Endodermal cell (in vitro differentiated cells): ENCODE measurements around the gene PRLH. TPM values are rescaled to one million over a fixed set of nuclear protein-coding genes. Genes with fewer than 3 reads are reported as not detected.

Experiments
- DNase-seq: peaks from one replicate; pipeline ENCODE4 v3.0.0-alpha.2; 2017
- H3K27ac ChIP-seq: 2 replicates; pipeline ENCODE4 v1.5.1; 2013; ENCODE audit warnings: mild to moderate bottlenecking, low read depth, low read length, moderate library complexity
- H3K27me3 ChIP-seq: 2 replicates; pipeline ENCODE4 v1.6.1; 2013; ENCODE audit warnings: mild to moderate bottlenecking, low read length, moderate library complexity; ENCODE audit not compliant: insufficient read depth, control insufficient read depth, poor library complexity, severe bottlenecking
- H3K36me3 ChIP-seq: 2 replicates; pipeline ENCODE4 v1.7.0; 2013; ENCODE audit warnings: mild to moderate bottlenecking, low read length, moderate library complexity; ENCODE audit not compliant: control insufficient read depth, insufficient read depth
- H3K4me1 ChIP-seq: one replicate; pipeline ENCODE4 v1.7.0; 2013; ENCODE audit warnings: low read length; ENCODE audit not compliant: control insufficient read depth, insufficient read depth
- H3K4me3 ChIP-seq: 2 replicates; pipeline ENCODE4 v1.5.1; 2013; ENCODE audit warnings: mild to moderate bottlenecking, low read length, moderate library complexity
- H3K9ac ChIP-seq: 2 replicates; pipeline ENCODE4 v1.6.1; 2013; ENCODE audit warnings: mild to moderate bottlenecking, low read length, moderate library complexity; ENCODE audit not compliant: poor library complexity, severe bottlenecking; ENCODE audit errors: extremely low read depth
- H3K9me3 ChIP-seq: 2 replicates; pipeline ENCODE4 v1.6.1; 2013; ENCODE audit warnings: mild to moderate bottlenecking, low read length, moderate library complexity; ENCODE audit not compliant: control insufficient read depth
- H3K27ac Mint-ChIP-seq: 2 replicates; pipeline ENCODE4 v1.8.0; 2020; ENCODE audit warnings: mixed read lengths
- H3K27me3 Mint-ChIP-seq: 2 replicates; pipeline ENCODE4 v1.8.0; 2021; ENCODE audit warnings: mild to moderate bottlenecking, mixed read lengths; ENCODE audit not compliant: insufficient read depth
- H3K36me3 Mint-ChIP-seq: 2 replicates; pipeline ENCODE4 v1.8.0; 2020; ENCODE audit warnings: low read depth, mixed read lengths
- H3K4me1 Mint-ChIP-seq: 2 replicates; pipeline ENCODE4 v1.8.0; 2020; ENCODE audit warnings: mixed read lengths
- H3K4me3 Mint-ChIP-seq: 2 replicates; pipeline ENCODE4 v1.8.0; 2020; ENCODE audit warnings: mild to moderate bottlenecking, moderate library complexity, mixed read lengths
- H3K9me3 Mint-ChIP-seq: 2 replicates; pipeline ENCODE4 v1.8.0; 2020; ENCODE audit warnings: mild to moderate bottlenecking, mixed read lengths
- CTCF ChIP-seq: fragments of 200-600 bp; sonication (generic); conservative IDR thresholded peaks from 2 replicates; pipeline ENCODE4 v1.5.0; 2021; ENCODE audit warnings: antibody characterized with exemption, mild to moderate bottlenecking
- WGBS, 2 experiments: methylation state at CpG; one replicate each; pipeline versions ENCODE4 v1.1.5 to v1.1.7; 2013; ENCODE audit warnings: missing lambda C conversion rate in 2 of 2, mixed read lengths in 1 of 2; ENCODE audit not compliant: insufficient coverage in 1 of 2, insufficient read length in 1 of 2; 5-methylcytosine and 5-hydroxymethylcytosine counted together
- total RNA-seq, 2 donors: library from RNA; stranded (reverse); fragmentation: NEBNext Ultra II Directional in 1 of 2; extraction: Animal tissue kit (Norgen Biotek cat#: 25700) in 1 of 2; gene quantifications; 2 replicates in 1 of 2; 3 replicates in 1 of 2; pipeline ENCODE4 v1.2.1, GENCODE V29; 2021

PRLH gene
- total RNA-seq, 2 donors from 2014 or later: not detected

GRCh38 chr2:237612527-237613357, 46.4 kb downstream of the PRLH start:
- H3K36me3 Mint-ChIP-seq: peaks cover 9% of the 10 kb centered on the region
- H3K27me3 Mint-ChIP-seq: no peaks in the 10 kb centered on the region
- TF ChIP-seq CTCF: no peak
- peaks cover 8% of the 10 kb centered on the region for H3K36me3 ChIP-seq
- peak overlapping the region; percentile 43 for H3K4me3 ChIP-seq
- DNase-seq: peak; percentile 61
- peaks cover 71% of the 10 kb centered on the region for H3K4me1 Mint-ChIP-seq
- no peaks in the 10 kb centered on the region for H3K9me3 ChIP-seq
- H3K4me3 Mint-ChIP-seq: no peak overlapping the region
- no peak overlapping the region for H3K27ac ChIP-seq
- H3K27ac Mint-ChIP-seq: peak overlapping the region; percentile 94
- H3K9ac ChIP-seq: peak overlapping the region; percentile 23
- no peaks in the 10 kb centered on the region for H3K27me3 ChIP-seq
- 78 to 96% methylated on average over 8 to 10 of the region's 10 CpGs for WGBS, 2 experiments
- peaks cover 21% of the 10 kb centered on the region for H3K9me3 Mint-ChIP-seq
- peaks cover 20% of the 10 kb centered on the region for H3K4me1 ChIP-seq

GRCh38 chr2:237613679-237614078, 47.3 kb downstream of the PRLH start:
- no peak for TF ChIP-seq CTCF
- DNase-seq: peak; percentile 82
- Mint-ChIP-seq H3K4me3 (no peak overlapping the region), H3K9me3 (peaks cover 12% of the 10 kb centered on the region), H3K27me3 (no peaks in the 10 kb centered on the region), H3K36me3 (no peaks in the 10 kb centered on the region), H3K4me1 (peaks cover 70% of the 10 kb centered on the region), H3K27ac (peak overlapping the region; percentile 96)
- Histone ChIP-seq H3K9ac (peak overlapping the region; percentile 23), H3K4me1 (peaks cover 20% of the 10 kb centered on the region), H3K4me3 (no peak overlapping the region), H3K9me3 (no peaks in the 10 kb centered on the region), H3K36me3 (peaks cover 8% of the 10 kb centered on the region), H3K27ac (no peak overlapping the region), H3K27me3 (no peaks in the 10 kb centered on the region)

- Histone ChIP-seq H3K9me3 (no peaks in the 10 kb centered on the region), H3K4me3 (no peak overlapping the region), H3K27me3 (no peaks in the 10 kb centered on the region), H3K9ac (no peak overlapping the region), H3K4me1 (peaks cover 20% of the 10 kb centered on the region), H3K27ac (no peak overlapping the region), H3K36me3 (peaks cover 8% of the 10 kb centered on the region)
- no peaks in the 10 kb centered on the region for H3K36me3 Mint-ChIP-seq
- peaks cover 7% of the 10 kb centered on the region for H3K9me3 Mint-ChIP-seq
- DNase-seq: peak; percentile 91
- no peak overlapping the region for H3K4me3 Mint-ChIP-seq
- peak; percentile 66 for TF ChIP-seq CTCF
- H3K27me3 Mint-ChIP-seq: no peaks in the 10 kb centered on the region
- H3K27ac Mint-ChIP-seq: peak overlapping the region; percentile 96
- peaks cover 65% of the 10 kb centered on the region for H3K4me1 Mint-ChIP-seq
- 44 to 48% methylated on average over 9 of the region's 9 CpGs for WGBS, 2 experiments
These were observed 47.9 kb downstream of the PRLH start for GRCh38 chr2:237614151-237614720.
